K562 (cell line): ENCODE results near the gene PRSS23. TPM values are rescaled to one million over a fixed set of nuclear protein-coding genes. Genes with fewer than 3 reads are reported as not detected.

ENCODE experiments used
- CBX1 ChIP-seq: sonication (generic); IDR thresholded peaks from 2 replicates; pipeline ENCODE4 v1.6.1; 2016; ENCODE audit warnings: antibody characterized with exemption, low read depth, mild to moderate bottlenecking
- ELF2 ChIP-seq: fragments of 250-450 bp; sonication (Bioruptor Pico); IDR thresholded peaks from 2 replicates; pipeline ENCODE4 v1.5.0; 2021; ENCODE audit warnings: mild to moderate bottlenecking
- HMGN3 ChIP-seq: IDR thresholded peaks from 2 replicates; pipeline ENCODE4 v1.6.1; 2011; ENCODE audit warnings: borderline replicate concordance, low read depth, mild to moderate bottlenecking, mixed read lengths, low read length; ENCODE audit not compliant: insufficient read length; ENCODE audit errors: extremely low read depth
- NFIC ChIP-seq: fragments of 450-650 bp; IDR thresholded peaks from 2 replicates; pipeline ENCODE4 v1.6.1; 2017; ENCODE audit warnings: mild to moderate bottlenecking, inconsistent platforms
- ZBTB8A ChIP-seq: fragments of 450-650 bp; IDR thresholded peaks from 2 replicates; pipeline ENCODE4 v1.6.1; 2018; ENCODE audit warnings: mild to moderate bottlenecking, moderate library complexity; ENCODE audit not compliant: partially characterized antibody
- ZNF408 ChIP-seq: fragments of 250-450 bp; sonication (Bioruptor Pico); IDR thresholded peaks from 2 replicates; pipeline ENCODE4 v1.4.0; 2020; ENCODE audit warnings: low read depth, mild to moderate bottlenecking, moderate library complexity
- ZNF77 ChIP-seq: fragments of 250-450 bp; sonication (Bioruptor Pico); IDR thresholded peaks from 2 replicates; pipeline ENCODE4 v1.5.0; 2020
- polyA plus RNA-seq, 8 experiments: library from polyadenylated mRNA; depleted of rRNA in 4 of 8; stranded (reverse) in 5 of 8; unstranded in 3 of 8; fragments of >200 nt; fragmentation: Nextera tagmentation in 2 of 8; fragmentation: Illumina TruSeq in 1 of 8; extraction: Ambion mirVana in 2 of 8; extraction: Trizol in 1 of 8; gene quantifications; 2 replicates each; pipeline versions ENCODE4 v1.2.1 to v1.2.3, GENCODE V29; 2011 to 2014; ENCODE audit warnings: inconsistent platforms in 1 of 8, missing spikeins in 1 of 8
- total RNA-seq, 7 experiments: library from RNA; depleted of rRNA in 6 of 7; stranded (reverse); fragments of >200 nt in 6 of 7; fragmentation: Illumina TruSeq in 2 of 7; extraction: Trizol in 2 of 7; gene quantifications; 2 replicates each; pipeline versions ENCODE4 v1.2.1 to v1.2.3, GENCODE V29; 2011 to 2021; ENCODE audit warnings: low replicate concordance in 1 of 7
- TF ChIP-seq, protein P1 (sequence below), 2 experiments: fragments of 450-650 bp; IDR thresholded peaks; 2 replicates each; pipeline ENCODE4 v1.6.1; 2016; ENCODE audit warnings: mild to moderate bottlenecking in 2 of 2, borderline replicate concordance in 1 of 2, low read depth in 1 of 2, moderate library complexity in 1 of 2
- TF ChIP-seq, protein P2 (sequence below): fragments of 250-450 bp; sonication (Bioruptor Pico); IDR thresholded peaks from 2 replicates; pipeline ENCODE4 v1.5.1; 2021; ENCODE audit warnings: mild to moderate bottlenecking

The PRSS23 gene
- total and polyA plus RNA-seq, 9 of the 15 experiments (the other 6 are each of a cell fraction or from before 2014, with no cell fraction given): 0.04 to 0.51 (median 0.11) TPM; not detected in 2

DNA sequence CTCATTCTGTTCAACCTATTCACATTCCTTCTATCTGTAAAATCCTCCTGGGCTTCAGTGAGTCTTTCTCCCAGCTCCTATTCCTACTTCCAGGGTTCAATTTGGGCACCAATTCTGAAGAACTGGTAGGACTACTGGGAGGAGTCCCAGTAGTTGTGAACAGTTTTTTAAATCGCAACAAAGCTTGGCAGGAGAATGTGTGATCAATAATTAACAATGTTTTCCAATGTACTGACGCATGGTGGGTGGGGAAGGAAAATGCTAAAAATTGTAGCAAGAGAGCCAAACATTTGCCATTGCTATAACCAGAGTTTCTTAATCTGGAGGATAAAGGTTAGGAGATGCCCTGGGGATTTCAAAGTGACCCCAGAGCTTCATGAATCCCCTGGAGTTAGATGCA is 27.3 kb upstream of the PRSS23 start (continued):
- TF ChIP-seq, protein P1, sequence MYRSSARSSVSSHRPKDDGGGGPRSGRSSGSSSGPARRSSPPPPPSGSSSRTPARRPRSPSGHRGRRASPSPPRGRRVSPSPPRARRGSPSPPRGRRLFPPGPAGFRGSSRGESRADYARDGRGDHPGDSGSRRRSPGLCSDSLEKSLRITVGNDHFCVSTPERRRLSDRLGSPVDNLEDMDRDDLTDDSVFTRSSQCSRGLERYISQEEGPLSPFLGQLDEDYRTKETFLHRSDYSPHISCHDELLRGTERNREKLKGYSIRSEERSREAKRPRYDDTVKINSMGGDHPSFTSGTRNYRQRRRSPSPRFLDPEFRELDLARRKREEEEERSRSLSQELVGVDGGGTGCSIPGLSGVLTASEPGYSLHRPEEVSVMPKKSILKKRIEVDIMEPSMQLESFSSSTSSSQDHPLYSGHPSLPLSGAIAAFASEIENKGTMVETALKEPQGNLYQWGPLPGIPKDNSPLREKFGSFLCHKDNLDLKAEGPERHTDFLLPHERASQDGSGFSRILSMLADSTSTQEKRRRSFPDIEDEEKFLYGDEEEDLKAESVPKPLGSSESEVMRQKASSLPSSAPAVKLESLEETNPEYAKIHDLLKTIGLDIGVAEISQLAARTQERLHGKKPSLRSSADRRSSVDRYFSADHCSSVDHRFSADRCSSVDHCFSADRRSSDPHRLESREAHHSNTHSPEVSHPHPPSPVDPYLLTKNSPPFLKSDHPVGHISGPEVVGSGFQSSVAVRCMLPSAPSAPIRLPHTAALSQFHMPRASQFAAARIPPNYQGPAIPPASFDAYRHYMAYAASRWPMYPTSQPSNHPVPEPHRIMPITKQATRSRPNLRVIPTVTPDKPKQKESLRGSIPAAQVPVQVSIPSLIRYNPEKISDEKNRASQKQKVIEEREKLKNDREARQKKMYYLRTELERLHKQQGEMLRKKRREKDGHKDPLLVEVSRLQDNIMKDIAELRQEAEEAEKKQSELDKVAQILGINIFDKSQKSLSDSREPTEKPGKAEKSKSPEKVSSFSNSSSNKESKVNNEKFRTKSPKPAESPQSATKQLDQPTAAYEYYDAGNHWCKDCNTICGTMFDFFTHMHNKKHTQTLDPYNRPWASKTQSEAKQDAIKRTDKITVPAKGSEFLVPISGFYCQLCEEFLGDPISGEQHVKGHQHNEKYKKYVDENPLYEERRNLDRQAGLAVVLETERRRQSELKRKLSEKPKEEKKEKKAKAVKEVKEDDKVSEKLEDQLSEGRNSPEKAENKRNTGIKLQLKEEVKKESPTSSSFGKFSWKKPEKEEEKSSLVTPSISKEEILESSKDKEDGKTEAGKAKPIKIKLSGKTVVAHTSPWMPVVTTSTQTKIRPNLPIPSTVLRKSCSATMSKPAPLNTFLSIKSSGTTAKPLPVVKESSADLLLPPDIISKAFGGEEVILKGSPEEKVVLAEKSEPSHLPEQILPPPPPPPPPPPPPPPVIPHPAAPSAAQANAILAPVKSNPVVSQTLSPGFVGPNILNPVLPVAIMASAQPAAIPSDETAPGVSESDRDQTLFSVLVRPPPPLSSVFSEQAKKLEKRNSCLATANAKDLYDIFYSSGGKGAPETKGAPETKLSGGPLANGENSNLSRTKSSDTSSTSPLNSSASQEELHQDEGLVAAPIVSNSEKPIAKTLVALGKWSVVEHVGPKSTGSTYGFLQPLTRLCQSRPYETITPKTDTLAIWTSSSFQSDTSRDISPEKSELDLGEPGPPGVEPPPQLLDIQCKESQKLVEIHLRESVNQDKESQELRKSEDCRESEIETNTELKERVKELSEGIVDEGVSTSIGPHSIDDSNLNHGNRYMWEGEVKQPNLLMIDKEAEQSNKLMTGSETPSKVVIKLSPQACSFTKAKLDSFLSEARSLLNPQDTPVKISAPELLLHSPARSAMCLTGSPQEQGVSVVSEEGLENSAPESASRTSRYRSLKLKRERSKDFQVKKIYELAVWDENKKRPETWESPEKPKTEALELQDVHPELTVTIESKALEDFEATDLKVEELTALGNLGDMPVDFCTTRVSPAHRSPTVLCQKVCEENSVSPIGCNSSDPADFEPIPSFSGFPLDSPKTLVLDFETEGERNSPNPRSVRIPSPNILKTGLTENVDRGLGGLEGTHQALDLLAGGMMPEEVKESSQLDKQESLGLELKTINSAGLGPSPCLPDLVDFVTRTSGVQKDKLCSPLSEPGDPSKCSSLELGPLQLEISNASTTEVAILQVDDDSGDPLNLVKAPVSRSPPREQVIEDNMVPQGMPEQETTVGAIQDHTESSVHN (IDR thresholded peaks at IDR 0.05; ENCODE audit: borderline replicate concordance in 1 of 2, low read depth in 1 of 2): no peak
- TF ChIP-seq ELF2 (CRISPR knock-in tag) (no peak), NFIC (no peak), ZNF408 (CRISPR knock-in tag) (no peak), CBX1 (no peak), HMGN3 (no peak), ZNF77 (no peak), ZBTB8A (no peak)
- TF ChIP-seq, protein P2, sequence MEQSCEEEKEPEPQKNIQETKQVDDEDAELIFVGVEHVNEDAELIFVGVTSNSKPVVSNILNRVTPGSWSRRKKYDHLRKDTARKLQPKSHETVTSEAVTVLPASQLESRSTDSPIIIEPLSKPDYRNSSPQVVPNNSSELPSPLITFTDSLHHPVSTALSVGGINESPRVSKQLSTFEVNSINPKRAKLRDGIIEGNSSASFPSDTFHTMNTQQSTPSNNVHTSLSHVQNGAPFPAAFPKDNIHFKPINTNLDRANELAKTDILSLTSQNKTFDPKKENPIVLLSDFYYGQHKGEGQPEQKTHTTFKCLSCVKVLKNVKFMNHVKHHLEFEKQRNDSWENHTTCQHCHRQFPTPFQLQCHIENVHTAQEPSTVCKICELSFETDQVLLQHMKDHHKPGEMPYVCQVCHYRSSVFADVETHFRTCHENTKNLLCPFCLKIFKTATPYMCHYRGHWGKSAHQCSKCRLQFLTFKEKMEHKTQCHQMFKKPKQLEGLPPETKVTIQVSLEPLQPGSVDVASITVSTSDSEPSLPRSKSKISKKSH (CRISPR knock-in tag): no peak
- TF ChIP-seq, all 486 proteins: peak for 0
